ENCODE results near the gene KRT16.
"Not testable (repeated sequence)": the region's sequence is repeated elsewhere in the genome, so short reads cannot be mapped to it uniquely, and the experiment has no call there.

The KRT16 gene

DNA sequence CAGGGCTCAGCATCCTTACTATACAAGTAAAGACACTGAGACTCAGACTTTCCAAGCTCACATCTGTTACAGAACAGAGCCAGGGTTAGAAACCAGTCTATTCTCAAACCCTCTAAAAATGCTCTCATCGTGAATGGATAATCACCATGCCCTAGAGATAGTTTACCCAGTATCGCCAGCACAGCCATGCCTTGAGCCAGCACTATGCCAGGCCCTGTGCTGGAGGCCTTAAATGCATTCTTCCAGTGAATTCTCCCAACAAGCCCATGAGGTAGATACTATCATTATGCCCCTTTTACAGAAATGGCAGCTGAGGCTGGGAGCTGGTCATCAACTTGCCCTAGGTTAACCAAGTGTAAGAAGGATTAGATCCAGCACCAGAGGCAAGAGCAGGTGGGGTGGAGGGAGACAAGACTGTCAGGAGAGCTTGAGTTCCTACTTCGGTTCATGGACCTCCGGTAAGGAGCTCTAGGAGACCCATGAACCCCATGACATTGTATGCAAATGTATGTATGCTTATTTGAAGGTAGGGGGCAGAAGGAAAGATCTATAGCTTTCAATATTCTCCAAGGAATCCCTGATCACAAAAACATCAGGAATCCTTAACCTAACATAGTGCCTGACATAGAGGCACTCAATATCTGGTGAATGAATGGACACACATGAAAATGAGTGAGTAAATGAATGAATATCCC, 31.1 kb downstream of the KRT16 start:
- no peak overlapping the region for H3K4me3 ChIP-seq (replicated peaks; ENCODE audit: low read depth, low read length)
- DNase-seq (ENCODE audit: extremely low read depth, low read depth): no peak
- TF ChIP-seq, protein P1, sequence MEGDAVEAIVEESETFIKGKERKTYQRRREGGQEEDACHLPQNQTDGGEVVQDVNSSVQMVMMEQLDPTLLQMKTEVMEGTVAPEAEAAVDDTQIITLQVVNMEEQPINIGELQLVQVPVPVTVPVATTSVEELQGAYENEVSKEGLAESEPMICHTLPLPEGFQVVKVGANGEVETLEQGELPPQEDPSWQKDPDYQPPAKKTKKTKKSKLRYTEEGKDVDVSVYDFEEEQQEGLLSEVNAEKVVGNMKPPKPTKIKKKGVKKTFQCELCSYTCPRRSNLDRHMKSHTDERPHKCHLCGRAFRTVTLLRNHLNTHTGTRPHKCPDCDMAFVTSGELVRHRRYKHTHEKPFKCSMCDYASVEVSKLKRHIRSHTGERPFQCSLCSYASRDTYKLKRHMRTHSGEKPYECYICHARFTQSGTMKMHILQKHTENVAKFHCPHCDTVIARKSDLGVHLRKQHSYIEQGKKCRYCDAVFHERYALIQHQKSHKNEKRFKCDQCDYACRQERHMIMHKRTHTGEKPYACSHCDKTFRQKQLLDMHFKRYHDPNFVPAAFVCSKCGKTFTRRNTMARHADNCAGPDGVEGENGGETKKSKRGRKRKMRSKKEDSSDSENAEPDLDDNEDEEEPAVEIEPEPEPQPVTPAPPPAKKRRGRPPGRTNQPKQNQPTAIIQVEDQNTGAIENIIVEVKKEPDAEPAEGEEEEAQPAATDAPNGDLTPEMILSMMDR (IDR thresholded peaks at IDR 0.05; ENCODE audit: low read depth, low read length, missing control alignments): no peak

GRCh38 chr17:41580687-41581365, 31.7 kb downstream of the KRT16 start:
- DNase-seq (ENCODE audit: extremely low read depth, low read depth): no peak
- TF ChIP-seq, protein P1 (IDR thresholded peaks at IDR 0.05; ENCODE audit: low read depth, low read length, missing control alignments): no peak
- no peak overlapping the region for H3K4me3 ChIP-seq (replicated peaks; ENCODE audit: low read depth, low read length)

- no peak overlapping the region for H3K4me3 ChIP-seq (replicated peaks; ENCODE audit: low read depth, low read length)
- TF ChIP-seq, protein P1 (IDR thresholded peaks at IDR 0.05; ENCODE audit: low read depth, low read length, missing control alignments): no peak
- DNase-seq (ENCODE audit: extremely low read depth, low read depth): no peak
Observed at GRCh38 chr17:41580244-41580575, 32.4 kb downstream of the KRT16 start.

DNA sequence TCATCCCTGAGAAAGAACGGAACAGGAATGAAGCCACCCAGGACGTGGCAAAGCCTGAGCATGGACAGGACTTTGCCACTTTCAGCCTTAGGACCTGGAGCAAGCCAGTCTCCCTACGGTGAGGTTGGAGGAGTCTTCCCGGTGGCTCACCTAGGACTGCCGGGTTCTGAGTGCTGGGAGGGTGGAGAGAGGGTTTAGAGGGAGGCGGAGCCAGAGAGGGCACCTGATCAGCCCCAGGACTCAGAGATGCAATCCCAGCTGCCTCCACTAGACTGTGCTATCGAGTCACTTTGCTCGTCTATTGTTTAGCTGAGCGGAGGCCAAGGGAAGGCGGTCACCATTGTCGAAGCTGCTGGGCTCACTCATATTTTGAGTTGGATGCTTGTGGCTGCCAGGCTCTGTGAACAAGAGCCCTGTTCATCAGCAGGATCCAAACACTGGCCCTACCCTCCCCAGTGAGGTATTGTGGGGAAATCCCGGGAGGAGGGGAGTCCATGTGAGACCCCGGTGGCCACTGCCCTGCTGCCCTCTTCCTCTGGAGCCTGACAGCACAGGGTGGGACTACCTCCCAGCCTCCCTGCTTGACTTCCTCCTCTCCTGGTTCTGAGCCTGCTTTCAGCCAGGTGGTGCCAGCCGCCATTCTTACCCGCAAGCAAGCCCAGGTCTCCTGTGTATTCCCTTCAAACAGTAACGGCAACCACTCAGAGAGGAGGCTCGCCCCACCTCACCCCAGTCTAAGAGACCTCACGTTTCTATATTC, 32.9 kb downstream of the KRT16 start:
- TF ChIP-seq, protein P1 (IDR thresholded peaks at IDR 0.05; ENCODE audit: low read depth, low read length, missing control alignments): peak; percentile 89
- peak; percentile 75 for DNase-seq (ENCODE audit: extremely low read depth, low read depth)
- no peak overlapping the region for H3K4me3 ChIP-seq (replicated peaks; ENCODE audit: low read depth, low read length)

DNA sequence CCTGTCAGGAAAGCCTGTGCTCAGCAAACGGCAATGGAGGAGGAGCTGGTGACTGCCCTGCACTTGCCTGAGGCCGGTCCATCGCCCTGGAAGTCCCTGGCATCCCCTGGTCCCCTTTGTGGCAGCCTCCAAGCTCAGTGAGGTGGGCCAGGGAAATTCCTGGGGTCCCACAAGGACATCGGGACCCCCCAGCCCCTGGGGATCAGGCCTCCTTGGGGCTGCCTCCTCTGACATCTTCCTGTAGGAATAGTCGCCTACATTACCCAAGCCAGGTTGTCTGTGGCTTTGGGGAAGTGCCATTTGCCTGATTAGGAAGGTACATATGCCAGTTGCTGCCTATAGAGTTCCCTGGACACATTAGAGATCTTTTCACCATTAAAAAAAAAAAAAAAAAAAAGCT, 33.6 kb downstream of the KRT16 start:
- H3K4me3 ChIP-seq (replicated peaks; ENCODE audit: low read depth, low read length): no peak overlapping the region
- DNase-seq (ENCODE audit: extremely low read depth, low read depth): no peak

DNA sequence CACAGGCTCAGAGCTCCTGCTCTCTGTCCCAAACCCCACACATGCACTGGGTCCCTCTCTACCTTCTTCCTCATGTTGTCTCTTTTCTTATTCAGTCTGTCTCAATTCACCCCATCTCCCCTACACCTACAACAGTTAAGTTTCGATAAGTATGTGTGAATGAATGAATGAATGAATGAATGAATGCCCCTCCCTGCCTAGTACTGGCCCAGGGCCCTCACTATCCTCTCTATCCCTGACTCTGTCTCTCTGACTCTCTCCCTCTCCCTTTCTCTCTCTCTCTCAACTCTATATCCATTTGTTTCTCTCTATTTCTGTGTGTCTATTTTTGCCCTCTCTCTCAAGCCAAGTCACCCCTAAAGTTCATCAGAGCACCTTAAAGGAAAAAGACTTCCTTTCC, 34.0 kb downstream of the KRT16 start:
- TF ChIP-seq, protein P1 (IDR thresholded peaks at IDR 0.05; ENCODE audit: low read depth, low read length, missing control alignments): no peak
- no peak for DNase-seq (ENCODE audit: extremely low read depth, low read depth)
- no peak overlapping the region for H3K4me3 ChIP-seq (replicated peaks; ENCODE audit: low read depth, low read length)

More for the DNA sequence above, 33.6 kb downstream of the KRT16 start:
- TF ChIP-seq, protein P1 (IDR thresholded peaks at IDR 0.05; ENCODE audit: low read depth, low read length, missing control alignments): no peak

DNA sequence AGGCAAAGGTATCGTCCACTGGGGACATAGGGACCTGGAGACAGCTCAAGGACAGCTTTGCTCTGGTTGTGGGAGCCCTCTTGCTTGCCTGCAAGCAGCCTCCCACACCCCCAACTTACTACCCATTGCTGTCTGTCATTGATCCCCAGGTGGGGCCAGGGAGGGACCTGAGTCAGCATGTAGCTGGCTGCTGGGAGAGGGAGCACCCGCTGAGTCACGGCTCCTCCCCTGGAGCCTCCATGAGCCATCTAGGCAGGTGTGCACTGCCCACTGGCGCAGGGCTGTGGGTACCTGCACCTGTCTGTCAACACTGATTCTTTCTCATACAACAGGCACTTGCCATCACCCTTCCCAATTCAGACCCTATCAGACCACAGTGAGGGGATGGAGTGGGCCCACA, 35.8 kb downstream of the KRT16 start:
- not testable (repeated sequence) for DNase-seq (ENCODE audit: extremely low read depth, low read depth); H3K4me3 ChIP-seq (replicated peaks; ENCODE audit: low read depth, low read length)
